ENCODE data around the gene CCNF. TPM values are rescaled to one million over a fixed set of nuclear protein-coding genes. Genes with fewer than 3 reads are reported as not detected.

CCNF gene
- total and polyA plus RNA-seq, 9 of the 15 experiments (the other 6 are each of a cell fraction or from before 2014, with no cell fraction given), result 4.1 to 70.1 (median 29.5) TPM

DNA sequence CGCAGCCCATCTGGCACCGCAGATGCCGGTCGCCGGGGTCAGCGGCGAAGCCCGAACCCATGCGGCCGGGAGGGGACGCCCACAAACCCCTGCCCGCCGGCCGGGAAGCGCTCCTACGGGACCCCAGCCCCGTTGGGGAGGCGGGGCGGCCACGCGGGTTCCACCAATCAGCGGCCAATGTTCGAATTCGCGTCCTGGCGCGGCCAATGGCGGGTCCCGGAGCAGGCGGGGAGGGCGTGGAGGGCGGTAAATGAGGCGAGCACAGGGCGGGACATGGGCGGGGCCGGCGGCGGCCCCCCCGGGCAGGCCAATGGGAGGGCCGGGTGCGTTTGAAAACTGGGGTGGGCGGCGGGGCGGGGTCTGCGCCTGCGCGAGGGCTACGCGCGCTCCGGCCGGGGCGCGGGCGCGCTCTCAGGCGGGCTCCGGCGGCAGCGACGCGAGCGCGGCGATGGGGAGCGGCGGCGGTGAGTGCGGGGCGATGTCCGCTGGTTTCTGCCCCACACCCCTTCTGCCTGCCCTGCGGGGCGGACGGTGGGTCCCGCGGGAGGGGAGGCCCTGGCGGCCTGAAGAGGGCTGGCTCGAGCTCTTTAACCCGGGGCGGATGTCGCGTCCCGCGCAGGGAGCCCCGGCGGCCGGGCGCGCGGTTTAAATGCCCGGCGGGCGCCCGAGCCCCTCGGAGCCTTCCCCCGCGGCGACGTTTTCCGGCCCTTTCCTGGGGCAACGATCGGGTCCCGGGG is at the start of gene CCNF (continued):
- TF ChIP-seq, protein P1, sequence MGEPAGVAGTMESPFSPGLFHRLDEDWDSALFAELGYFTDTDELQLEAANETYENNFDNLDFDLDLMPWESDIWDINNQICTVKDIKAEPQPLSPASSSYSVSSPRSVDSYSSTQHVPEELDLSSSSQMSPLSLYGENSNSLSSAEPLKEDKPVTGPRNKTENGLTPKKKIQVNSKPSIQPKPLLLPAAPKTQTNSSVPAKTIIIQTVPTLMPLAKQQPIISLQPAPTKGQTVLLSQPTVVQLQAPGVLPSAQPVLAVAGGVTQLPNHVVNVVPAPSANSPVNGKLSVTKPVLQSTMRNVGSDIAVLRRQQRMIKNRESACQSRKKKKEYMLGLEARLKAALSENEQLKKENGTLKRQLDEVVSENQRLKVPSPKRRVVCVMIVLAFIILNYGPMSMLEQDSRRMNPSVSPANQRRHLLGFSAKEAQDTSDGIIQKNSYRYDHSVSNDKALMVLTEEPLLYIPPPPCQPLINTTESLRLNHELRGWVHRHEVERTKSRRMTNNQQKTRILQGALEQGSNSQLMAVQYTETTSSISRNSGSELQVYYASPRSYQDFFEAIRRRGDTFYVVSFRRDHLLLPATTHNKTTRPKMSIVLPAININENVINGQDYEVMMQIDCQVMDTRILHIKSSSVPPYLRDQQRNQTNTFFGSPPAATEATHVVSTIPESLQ (CRISPR knock-in tag; IDR thresholded peaks at IDR 0.05), result 0 out of 2 replicates have a peak, but pooled peaks have one; percentile 3
- TF ChIP-seq RB1 (IDR thresholded peaks at IDR 0.05; ENCODE audit: low read depth) (peak; percentile 79), CLOCK (CRISPR knock-in tag; IDR thresholded peaks at IDR 0.05; ENCODE audit: borderline replicate concordance) (no peak), SP1 (CRISPR knock-in tag; IDR thresholded peaks at IDR 0.05) (peak; percentile 83), NRF1 (conservative IDR thresholded peaks at IDR 0.05 in 1 of 2, IDR thresholded peaks at IDR 0.05 in 1 of 2) (peak; percentile 85 to 88), YBX1 (IDR thresholded peaks at IDR 0.05) (no peak), HNRNPLL (IDR thresholded peaks at IDR 0.05; ENCODE audit: low read depth, low read length, poor library complexity, severe bottlenecking) (peak; percentile 33), POLR2A (conservative IDR thresholded peaks at IDR 0.05) (peak; percentile 21), ZNF165 (CRISPR knock-in tag; IDR thresholded peaks at IDR 0.05; ENCODE audit: borderline replicate concordance) (0 out of 2 replicates have a peak, but pooled peaks have one; percentile 22), FOXM1 (IDR thresholded peaks at IDR 0.05; ENCODE audit: low read depth) (peak; percentile 100), FOXM1 (CRISPR knock-in tag; IDR thresholded peaks at IDR 0.05; ENCODE audit: low read depth) (peak; percentile 100), MYBL2 (IDR thresholded peaks at IDR 0.05; ENCODE audit: low read depth) (peak; percentile 93), MYBL2 (CRISPR knock-in tag; IDR thresholded peaks at IDR 0.05; ENCODE audit: borderline replicate concordance) (peak; percentile 77; the same call in 1 of the 2 replicates), ATF2 (CRISPR knock-in tag; IDR thresholded peaks at IDR 0.05) (no peak), GATAD2B (IDR thresholded peaks at IDR 0.05; ENCODE audit: borderline replicate concordance) (peak; percentile 64; the same call in 1 of the 2 replicates), ETS1 (conservative IDR thresholded peaks at IDR 0.05; ENCODE audit: control insufficient read depth, low read depth, low read length) (0 out of 2 replicates have a peak, but pooled peaks have one; percentile 44), PHF20 (IDR thresholded peaks at IDR 0.05; ENCODE audit: partially characterized antibody) (peak; percentile 21), CCNT2 (IDR thresholded peaks at IDR 0.05; ENCODE audit: borderline replicate concordance, extremely low read depth, insufficient read length, low read depth, low read length) (peak; percentile 79), SMAD4 (CRISPR knock-in tag; conservative IDR thresholded peaks at IDR 0.05) (peak; percentile 36), SUPT5H (IDR thresholded peaks at IDR 0.05) (no peak; the same call in 1 of the 2 replicates)

Measured in K562 (cell line).